ENCODE measurements around the gene SLC35B1.
"Not testable (repeated sequence)": the region's sequence is repeated elsewhere in the genome, so short reads cannot be mapped to it uniquely, and the experiment has no call there.

Gene SLC35B1

GRCh38 chr17:49734515-49735490 lies 27.0 kb upstream of the SLC35B1 start:
- no peak for DNase-seq

GRCh38 chr17:49731435-49731831 lies 23.7 kb upstream of the SLC35B1 start:
- DNase-seq = no peak

DNA sequence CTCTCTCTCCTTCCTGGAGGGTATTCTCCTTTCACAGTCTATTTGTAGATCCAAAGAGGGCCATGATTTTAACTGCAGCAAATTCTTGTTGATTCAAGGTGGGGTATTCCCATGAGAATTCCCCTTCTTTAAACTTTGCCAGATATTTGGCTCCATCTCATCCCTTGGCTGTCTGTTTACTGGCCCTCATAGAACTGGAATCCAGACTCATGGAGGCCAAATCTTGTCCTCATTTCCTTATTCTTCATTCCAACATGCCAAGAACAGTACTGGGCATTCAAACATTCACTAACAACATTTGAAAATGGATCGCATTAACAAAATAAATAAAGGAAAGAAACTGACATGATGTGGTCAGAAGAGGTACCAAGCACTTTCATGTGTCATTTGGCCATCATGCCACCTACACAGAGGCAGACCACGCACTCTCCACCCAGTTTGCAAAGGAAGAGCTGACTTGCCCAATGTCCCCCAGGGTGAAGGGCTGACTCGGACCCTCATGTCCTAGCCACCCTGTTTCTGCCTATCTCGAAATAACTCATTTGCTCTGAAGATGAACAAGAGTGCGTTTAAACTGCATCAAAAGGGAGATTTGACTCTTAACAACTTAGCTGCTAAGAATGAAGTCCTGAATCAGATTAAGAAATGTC lies 23.1 kb upstream of the SLC35B1 start:
- DNase-seq = no peak

DNA sequence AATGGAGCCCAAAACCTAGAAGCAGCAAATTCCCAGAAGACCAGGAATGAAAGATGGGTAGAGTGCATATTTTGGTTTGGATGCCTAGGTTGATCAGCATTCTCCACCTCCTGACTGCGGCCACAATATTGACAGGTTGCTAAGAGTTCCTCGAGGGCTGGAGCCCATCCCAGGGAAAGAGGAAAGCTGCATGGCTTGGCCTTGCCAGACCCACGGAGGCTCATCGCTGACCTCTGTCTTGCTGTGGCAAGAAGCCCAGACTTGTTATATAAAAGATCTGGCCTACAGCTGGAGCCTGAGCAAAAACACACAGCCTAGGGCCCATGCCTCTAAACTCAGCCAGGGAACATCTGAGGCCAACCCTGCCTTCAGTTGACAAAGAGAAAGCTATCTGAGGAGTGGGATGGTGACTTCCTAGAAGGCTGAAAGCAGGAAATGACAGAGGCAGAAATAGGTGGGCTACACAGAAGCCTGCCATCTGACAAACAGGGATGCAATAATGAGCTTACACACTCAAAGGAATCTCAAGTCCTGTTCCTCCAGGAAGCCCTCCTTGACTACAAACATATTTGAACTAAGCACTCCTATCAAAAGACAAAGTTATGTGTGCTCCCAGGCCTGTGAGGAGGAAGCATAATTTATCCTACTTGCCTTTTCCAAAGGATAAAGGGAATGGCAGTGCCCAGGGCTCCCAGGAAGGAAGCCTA lies 22.5 kb upstream of the SLC35B1 start:
- no peak for DNase-seq

GRCh38 chr17:49729069-49729468 lies 21.3 kb upstream of the SLC35B1 start:
- DNase-seq = no peak

GRCh38 chr17:49728425-49728824 lies 20.7 kb upstream of the SLC35B1 start:
- DNase-seq = no peak

GRCh38 chr17:49727380-49727779 lies 19.6 kb upstream of the SLC35B1 start:
- DNase-seq = no peak

DNA sequence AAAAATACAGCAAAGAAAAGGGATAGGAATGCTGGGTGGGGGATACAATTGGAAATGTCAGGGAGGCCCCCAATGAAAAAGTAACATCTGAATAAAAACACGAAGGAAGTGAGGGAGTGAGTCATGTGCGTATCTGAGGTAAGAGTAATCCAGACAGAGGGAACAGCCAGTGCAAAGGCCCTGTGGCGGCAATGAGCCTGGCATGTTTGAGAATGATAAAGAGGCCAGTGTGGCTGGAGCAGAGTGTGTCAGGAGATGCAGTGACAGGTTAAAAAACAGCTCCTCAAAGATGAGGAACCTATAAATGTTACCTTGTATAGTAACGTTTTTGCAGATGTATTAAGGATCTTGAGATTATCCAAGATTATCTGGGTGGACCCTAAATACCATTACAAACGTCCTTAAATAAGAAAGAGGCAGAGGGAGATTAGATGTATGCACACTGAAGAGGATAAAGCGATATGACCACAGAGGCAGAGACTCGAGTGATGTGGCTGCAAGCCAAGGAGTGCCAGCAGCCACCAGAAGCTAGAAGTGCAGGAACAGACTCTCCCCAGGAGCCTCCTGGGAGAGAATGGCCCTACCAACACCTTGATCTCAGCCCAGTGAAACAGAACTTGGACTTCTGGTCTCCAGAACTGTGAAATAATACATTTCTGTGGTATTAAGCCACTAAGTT lies 17.8 kb upstream of the SLC35B1 start:
- DNase-seq = no peak

GRCh38 chr17:49724552-49724951 lies 16.8 kb upstream of the SLC35B1 start:
- DNase-seq = not testable (repeated sequence)

- no peak for DNase-seq
Measured at GRCh38 chr17:49723423-49723822, 15.7 kb upstream of the SLC35B1 start.

DNA sequence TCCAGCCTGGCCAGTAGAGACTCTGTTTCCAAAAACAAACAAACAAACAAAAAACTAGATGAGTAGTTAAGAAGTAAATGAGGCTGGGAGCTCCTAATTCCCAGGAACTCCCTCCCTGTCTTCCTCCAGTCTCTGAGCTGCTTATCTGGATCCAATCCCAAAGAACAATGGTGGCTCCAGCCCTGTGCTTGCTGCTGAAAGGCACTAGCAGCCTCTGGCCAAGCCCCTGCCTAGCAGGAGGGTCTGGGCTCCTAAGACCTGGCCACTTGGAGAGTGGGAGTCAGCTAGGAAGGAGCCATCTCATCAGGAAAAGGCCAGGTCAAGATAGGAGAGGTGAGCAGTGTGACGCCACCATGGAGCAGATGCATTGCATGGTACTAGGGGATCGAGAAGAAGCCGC lies 14.3 kb upstream of the SLC35B1 start:
- DNase-seq = no peak

DNA sequence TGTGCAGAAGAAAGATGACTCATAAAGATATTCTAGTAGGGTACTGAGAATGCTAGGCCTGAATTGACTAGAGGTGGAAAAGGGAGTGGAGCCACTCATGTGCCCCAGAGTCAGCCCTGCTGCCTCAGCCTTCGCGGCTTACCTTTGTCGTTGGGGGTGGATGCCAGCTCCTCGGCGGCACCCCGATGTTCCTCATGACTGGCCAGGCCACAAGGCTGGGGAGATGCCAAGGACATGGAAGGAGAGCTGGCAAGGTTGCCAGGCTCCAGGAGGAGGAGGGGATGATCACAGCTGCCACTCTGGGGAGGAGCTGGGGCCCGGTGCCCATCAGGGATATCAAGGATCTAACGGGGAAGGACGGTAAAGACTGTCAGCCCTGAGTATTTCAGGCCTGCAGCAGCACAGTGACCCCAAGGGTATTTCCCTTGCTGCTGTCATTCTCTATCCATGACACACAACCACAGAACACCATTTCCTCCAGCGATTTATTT lies 9.7 kb upstream of the SLC35B1 start:
- no peak for DNase-seq

- no peak for DNase-seq
Measured at GRCh38 chr17:49716668-49717364, 9.1 kb upstream of the SLC35B1 start.

DNA sequence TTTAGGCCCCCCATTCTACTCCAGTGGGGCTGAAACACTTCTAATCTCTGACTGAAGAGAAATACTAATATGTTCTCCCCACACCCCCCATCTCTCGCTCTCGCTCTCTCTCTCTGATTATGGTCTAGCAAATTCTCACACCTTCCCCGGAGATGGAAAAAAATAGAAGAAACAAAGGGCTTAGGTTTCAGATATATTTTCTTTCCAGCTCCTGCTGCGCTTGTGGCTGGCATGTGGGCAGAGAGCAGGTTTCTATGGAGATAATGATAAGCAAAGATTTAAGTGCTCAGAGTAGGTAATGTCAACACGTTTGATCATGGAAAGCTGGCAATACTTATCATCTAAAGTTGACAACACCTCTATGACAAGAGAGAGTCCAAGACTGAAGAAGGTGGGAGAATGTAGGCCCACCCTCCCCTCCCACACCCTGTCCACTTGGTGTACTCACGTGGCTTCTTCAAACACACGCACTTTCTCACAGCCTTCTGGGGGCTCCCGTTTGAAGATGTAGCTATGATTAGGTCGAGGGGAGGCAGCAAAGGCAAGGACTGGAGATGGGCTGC lies 8.0 kb upstream of the SLC35B1 start:
- peak; percentile 81 for DNase-seq

DNA sequence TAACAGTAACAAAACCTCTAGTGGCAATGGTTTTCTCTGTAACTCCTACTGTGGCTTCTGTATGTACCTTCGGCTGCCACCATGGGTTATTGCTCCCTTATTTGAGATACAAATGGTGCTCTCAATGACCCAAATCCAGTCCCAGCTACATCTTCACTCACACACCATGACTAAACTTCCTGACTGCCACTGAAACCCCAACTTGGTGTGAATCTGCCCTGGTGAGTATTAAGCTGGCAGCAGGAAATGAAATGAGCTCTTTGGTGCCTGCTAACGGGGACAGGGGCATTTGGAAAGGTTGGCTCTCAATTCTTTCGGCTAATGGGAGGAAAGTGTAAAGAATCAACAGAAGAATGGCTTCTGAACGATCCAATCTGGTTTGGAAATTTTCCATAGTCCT lies 7.5 kb upstream of the SLC35B1 start:
- peak; percentile 37 for DNase-seq

DNA sequence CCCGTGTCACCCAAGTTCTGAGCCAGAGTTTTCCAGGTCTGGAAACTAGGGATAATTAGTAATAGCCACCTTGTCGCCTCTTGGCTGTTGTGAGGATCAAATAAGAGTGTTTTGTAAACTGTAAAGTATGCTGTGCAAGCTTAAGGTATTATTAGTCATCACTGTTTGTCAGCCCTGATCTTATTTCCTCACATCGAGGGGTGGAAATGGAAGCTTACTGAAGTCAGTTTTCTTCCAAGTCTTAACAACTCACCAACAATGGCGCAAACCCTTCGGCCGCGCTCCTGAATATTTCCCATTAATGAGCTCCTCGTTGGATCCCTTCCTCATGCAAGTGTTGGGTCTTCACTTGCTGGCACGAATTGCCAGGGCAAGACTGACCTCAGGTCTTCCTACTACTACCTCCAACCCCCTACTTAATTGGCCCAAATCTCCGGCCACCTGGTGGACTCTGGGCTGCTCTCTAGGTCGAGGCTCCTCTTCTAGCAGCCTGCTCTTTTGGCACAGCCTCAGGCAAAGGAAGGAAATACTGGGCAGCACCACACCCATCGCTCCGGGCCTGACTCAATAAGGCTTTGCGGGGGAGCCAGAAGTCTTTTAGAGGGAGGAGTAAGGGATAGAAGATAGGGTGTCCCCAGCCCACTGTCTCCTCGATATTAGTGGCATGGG lies 885 bp upstream of the SLC35B1 start:
- no peak for DNase-seq

DNA sequence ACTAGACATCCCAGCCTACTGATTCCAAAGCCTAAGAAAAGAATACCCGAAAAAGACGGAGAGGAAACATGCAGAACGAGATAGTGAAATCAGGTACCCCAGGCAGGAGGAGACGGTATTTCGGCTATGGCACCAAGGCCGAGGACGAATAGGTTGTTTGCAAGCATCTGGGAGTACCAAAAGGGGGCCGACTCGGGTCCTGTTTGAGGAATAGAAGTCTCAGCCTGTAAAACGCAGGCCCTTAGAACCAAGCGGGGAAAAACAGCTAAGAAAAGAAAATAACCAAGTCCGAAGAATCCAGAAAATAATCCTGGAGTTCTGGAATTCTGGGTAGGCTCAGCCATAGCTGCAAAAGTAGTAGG lies 537 bp downstream of the SLC35B1 start:
- peak; percentile 29 for DNase-seq

GRCh38 chr17:49705254-49705653 lies 2.5 kb downstream of the SLC35B1 start:
- no peak for DNase-seq

DNA sequence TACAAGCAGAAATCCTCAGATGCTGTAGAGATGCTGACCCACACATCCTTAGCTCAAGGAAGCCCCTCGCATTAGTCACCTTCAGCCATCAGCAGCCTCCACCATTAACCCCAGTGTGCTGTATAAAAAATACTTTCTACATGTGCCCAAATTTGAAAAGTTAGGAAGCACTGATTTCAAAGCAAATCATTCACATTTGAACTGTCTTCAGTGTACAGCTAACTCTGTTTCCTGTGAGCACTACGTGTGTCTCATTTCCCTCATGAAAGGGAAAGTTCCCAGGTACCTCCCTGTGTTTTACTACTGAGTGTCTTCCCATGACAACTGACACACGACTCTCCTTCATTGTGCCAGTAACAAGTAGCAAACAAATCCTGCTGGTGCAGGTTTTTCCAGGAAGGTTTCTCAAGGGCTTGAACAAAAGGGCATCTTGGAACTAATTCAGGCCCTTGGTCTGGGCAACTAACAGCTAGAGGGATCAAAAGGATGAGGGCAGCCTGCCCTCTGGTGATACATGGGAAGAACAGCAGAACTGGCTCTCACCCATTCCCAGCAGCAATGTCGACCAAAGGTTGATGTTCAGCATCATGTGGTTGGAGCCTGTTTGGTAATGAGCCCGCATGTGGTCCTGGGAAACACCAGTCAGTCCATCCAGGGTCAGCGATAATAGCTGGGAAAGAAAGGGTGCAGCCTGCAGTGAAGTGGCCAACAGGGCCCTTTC lies 4.0 kb downstream of the SLC35B1 start:
- no peak for DNase-seq

DNA sequence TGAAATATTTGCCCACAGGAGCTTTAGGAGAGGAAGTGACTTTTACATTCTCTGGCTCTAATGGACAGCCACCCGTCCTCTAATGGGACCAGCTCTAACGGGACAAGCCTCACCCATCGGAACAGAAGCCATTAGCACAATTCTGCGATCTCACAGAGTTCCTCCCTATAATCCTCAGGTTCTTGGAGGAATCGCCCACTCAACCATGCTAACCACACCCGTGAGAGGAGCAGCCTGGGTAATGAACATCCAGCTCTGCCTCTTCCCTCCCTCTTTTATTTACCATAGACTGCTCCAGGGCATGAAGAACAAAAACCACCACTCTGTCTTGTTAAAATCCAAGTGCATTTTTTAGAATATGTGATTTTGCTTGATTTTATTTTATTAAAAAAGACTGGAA lies 6.8 kb downstream of the SLC35B1 start:
- DNase-seq = no peak
